Neutrophil (primary cell): ENCODE measurements around the gene NFYA.
A peak's percentile ranks its signal among the peaks of the same experiment; 100 is the strongest.

Source experiments
- H3K27ac ChIP-seq: fragments of 200-600 bp; sonication (generic); 2 replicates; pipeline ENCODE4 v1.5.1; 2016; ENCODE audit warnings: mild to moderate bottlenecking, moderate library complexity
- H3K27me3 ChIP-seq: fragments of 200-600 bp; sonication (generic); 2 replicates; pipeline ENCODE4 v1.6.0; 2016; ENCODE audit warnings: mild to moderate bottlenecking
- H3K36me3 ChIP-seq: fragments of 200-600 bp; sonication (generic); 2 replicates; pipeline ENCODE4 v1.5.1; 2017
- H3K4me1 ChIP-seq, 2 experiments: fragments of 200-600 bp in 1 of 2; sonication (generic) in 1 of 2; 1 replicate in 1 of 2; 2 replicates in 1 of 2; pipeline versions ENCODE4 v1.5.1 to v1.6.1; 2013 to 2016; ENCODE audit warnings: low read depth in 1 of 2, low read length in 1 of 2, mild to moderate bottlenecking in 1 of 2, moderate library complexity in 1 of 2; ENCODE audit not compliant: control insufficient read depth in 1 of 2, insufficient read depth in 1 of 2
- H3K4me3 ChIP-seq, 2 experiments: fragments of 200-600 bp in 1 of 2; sonication (generic) in 1 of 2; 1 replicate in 1 of 2; 2 replicates in 1 of 2; pipeline ENCODE4 v1.5.1; 2013 to 2016; ENCODE audit warnings: low read depth in 1 of 2, low read length in 1 of 2, mild to moderate bottlenecking in 1 of 2, moderate library complexity in 1 of 2
- H3K9me3 ChIP-seq: fragments of 200-600 bp; sonication (generic); 2 replicates; pipeline ENCODE4 v1.5.1; 2016
- TF ChIP-seq, protein P1 (sequence below): fragments of 200-600 bp; sonication (generic); IDR thresholded peaks from 2 replicates; pipeline ENCODE4 v1.5.1; 2016; ENCODE audit warnings: antibody characterized with exemption

Gene NFYA

DNA sequence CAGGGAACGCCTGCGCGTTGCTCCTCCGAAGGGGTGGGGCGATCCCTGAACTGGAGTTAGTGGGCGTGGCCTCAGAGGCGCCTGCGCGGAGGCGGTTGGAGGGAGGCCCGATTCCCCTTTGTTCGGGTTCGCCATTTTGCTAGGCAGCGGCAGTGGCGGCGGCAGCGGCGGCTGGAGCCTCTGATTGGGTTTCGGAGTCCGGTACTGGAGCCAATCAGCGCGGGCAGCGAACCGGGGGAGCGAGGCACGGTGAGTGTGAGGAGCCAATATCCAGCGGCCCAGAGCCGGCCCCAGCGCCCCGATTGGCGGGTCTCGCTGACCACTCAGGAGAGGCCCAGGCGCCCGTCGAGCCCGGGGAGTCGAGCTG is at the start of gene NFYA:
Gene NFYA, plus strand, starts transcription at position 139 of the 367 bp plus-strand sequence. CDS start 6,116 bp downstream, outside the sequence.
- no peaks in the 10 kb centered on the region for H3K27me3 ChIP-seq
- no peaks in the 10 kb centered on the region for H3K36me3 ChIP-seq
- H3K9me3 ChIP-seq: no peaks in the 10 kb centered on the region
- H3K4me1 ChIP-seq: peaks cover 42 to 43% of the 10 kb centered on the region in 2 experiments
- TF ChIP-seq, protein P1, sequence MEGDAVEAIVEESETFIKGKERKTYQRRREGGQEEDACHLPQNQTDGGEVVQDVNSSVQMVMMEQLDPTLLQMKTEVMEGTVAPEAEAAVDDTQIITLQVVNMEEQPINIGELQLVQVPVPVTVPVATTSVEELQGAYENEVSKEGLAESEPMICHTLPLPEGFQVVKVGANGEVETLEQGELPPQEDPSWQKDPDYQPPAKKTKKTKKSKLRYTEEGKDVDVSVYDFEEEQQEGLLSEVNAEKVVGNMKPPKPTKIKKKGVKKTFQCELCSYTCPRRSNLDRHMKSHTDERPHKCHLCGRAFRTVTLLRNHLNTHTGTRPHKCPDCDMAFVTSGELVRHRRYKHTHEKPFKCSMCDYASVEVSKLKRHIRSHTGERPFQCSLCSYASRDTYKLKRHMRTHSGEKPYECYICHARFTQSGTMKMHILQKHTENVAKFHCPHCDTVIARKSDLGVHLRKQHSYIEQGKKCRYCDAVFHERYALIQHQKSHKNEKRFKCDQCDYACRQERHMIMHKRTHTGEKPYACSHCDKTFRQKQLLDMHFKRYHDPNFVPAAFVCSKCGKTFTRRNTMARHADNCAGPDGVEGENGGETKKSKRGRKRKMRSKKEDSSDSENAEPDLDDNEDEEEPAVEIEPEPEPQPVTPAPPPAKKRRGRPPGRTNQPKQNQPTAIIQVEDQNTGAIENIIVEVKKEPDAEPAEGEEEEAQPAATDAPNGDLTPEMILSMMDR: no peak
- peak within 1 kb of the TSS; percentile 94 to 95 for H3K4me3 ChIP-seq
- peak within 1 kb of the TSS; percentile 98 for H3K27ac ChIP-seq

DNA sequence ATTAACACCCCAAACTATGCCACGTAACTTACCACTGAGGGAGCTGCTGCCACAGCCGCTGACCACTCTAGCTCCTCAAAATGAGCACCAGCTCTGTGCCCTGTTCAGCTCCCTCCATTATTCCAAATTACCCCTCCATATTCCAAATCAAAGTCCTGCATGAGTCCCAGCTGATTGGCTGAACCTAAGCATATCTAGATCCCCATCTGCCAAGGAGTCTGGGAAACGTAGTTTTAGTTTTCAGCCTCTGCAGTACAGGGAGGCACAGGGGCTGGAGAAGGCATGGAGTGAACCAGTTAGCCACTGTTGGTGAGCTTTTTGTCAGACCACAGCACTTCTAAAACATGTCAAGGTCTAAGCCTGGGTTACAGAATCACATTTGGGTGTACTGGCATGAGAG is 49.7 kb upstream of the NFYA start:
- no peak overlapping the region for H3K27ac ChIP-seq
- H3K4me1 ChIP-seq: peaks cover 6 to 11% of the 10 kb centered on the region in 2 experiments
- H3K27me3 ChIP-seq: peaks cover 7% of the 10 kb centered on the region
- no peaks in the 10 kb centered on the region for H3K9me3 ChIP-seq
- H3K4me3 ChIP-seq: no peak overlapping the region
- TF ChIP-seq, protein P1: no peak
- H3K36me3 ChIP-seq: no peaks in the 10 kb centered on the region

GRCh38 chr6:41025966-41026530 is 46.7 kb upstream of the NFYA start:
- TF ChIP-seq, protein P1: no peak
- Histone ChIP-seq H3K4me3 (no peak overlapping the region), H3K9me3 (no peaks in the 10 kb centered on the region), H3K36me3 (no peaks in the 10 kb centered on the region), H3K27ac (no peak overlapping the region), H3K27me3 (peaks cover 7% of the 10 kb centered on the region), H3K4me1 (peaks cover 12 to 17% of the 10 kb centered on the region in 2 experiments)

- Histone ChIP-seq H3K4me3 (no peak overlapping the region), H3K36me3 (no peaks in the 10 kb centered on the region), H3K9me3 (no peaks in the 10 kb centered on the region), H3K4me1 (peaks cover 12 to 17% of the 10 kb centered on the region in 2 experiments), H3K27ac (no peak overlapping the region), H3K27me3 (peaks cover 7% of the 10 kb centered on the region)
- TF ChIP-seq, protein P1: no peak
Observed at GRCh38 chr6:41027241-41027640, 45.5 kb upstream of the NFYA start.

GRCh38 chr6:41027799-41028560 is 44.8 kb upstream of the NFYA start:
- TF ChIP-seq, protein P1: peak; percentile 97
- Histone ChIP-seq H3K9me3 (no peaks in the 10 kb centered on the region), H3K4me3 (peak overlapping the region; percentile 64 to 89), H3K36me3 (no peaks in the 10 kb centered on the region), H3K27me3 (peaks cover 7% of the 10 kb centered on the region), H3K4me1 (peaks cover 12 to 17% of the 10 kb centered on the region in 2 experiments), H3K27ac (no peak overlapping the region)
